Endothelial cell (in vitro differentiated cells): ENCODE results near the gene EPSTI1. TPM values are rescaled to one million over a fixed set of nuclear protein-coding genes. Genes with fewer than 3 reads are reported as not detected.

Source experiments
- DNase-seq: peaks from one replicate; pipeline ENCODE4 v3.0.0; 2021; ENCODE audit warnings: low spot score
- H3K27ac Mint-ChIP-seq: one replicate; pipeline ENCODE4 v1.8.0; 2021; ENCODE audit warnings: mixed read lengths, inconsistent platforms; ENCODE audit not compliant: unreplicated experiment
- H3K27me3 Mint-ChIP-seq: one replicate; pipeline ENCODE4 v1.8.0; 2021; ENCODE audit warnings: mild to moderate bottlenecking, moderate library complexity, mixed read lengths, inconsistent platforms; ENCODE audit not compliant: unreplicated experiment
- H3K36me3 Mint-ChIP-seq: one replicate; pipeline ENCODE4 v1.8.0; 2021; ENCODE audit warnings: mild to moderate bottlenecking, low read depth, mixed read lengths, inconsistent platforms; ENCODE audit not compliant: unreplicated experiment
- H3K4me1 Mint-ChIP-seq: one replicate; pipeline ENCODE4 v1.8.0; 2021; ENCODE audit warnings: mild to moderate bottlenecking, mixed read lengths, inconsistent platforms; ENCODE audit not compliant: unreplicated experiment
- H3K4me3 Mint-ChIP-seq: one replicate; pipeline ENCODE4 v1.8.0; 2021; ENCODE audit warnings: mild to moderate bottlenecking, mixed read lengths, inconsistent platforms; ENCODE audit not compliant: unreplicated experiment
- H3K9me3 Mint-ChIP-seq: one replicate; pipeline ENCODE4 v1.8.0; 2021; ENCODE audit warnings: mixed read lengths, inconsistent platforms; ENCODE audit not compliant: unreplicated experiment
- total RNA-seq: library from RNA; stranded (reverse); fragmentation: NEBNext Ultra II Directional; extraction: Animal tissue kit (Norgen Biotek cat#: 25700); gene quantifications from one replicate; pipeline ENCODE4 v1.2.1, GENCODE V29; 2021; ENCODE audit not compliant: unreplicated experiment
- TF ChIP-seq, protein P1 (sequence below): fragments of 200-600 bp; sonication (generic); IDR thresholded peaks from one replicate; pipeline ENCODE4 v1.5.0; 2021; ENCODE audit warnings: antibody characterized with exemption; ENCODE audit not compliant: unreplicated experiment

EPSTI1 gene
- total RNA-seq, 1 donor from 2014 or later: 0.77 TPM

DNA sequence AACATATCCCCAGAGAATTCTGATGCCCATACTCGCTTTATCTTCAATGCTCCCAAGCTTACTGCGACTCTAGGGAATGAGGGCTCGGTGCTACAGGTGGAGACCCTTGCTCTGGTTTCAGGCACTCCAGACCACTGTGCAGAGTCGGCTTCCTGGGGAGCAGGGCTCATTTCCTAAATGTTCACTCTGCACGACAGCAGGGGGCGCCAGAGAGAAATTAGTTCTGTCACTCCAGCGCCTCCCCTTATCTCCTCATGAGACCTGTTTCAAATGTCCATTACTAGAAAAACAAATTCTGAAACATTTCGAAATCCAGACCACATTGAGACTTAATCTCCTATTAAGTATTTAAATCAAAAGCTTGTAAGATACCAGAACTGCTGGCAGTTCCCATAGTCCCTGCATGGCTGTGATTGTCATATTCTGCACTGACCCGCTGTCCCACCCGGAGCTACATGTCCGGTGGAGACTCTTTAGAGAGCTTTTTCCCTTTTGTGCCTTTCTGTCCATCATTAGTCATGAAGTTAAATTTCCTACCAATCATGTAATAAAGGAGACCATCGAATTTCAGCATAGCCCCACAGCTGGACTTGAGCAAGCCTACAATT, 22.4 kb downstream of the EPSTI1 start:
- Mint-ChIP-seq H3K4me1 (peaks cover 3% of the 10 kb centered on the region), H3K27me3 (no peaks in the 10 kb centered on the region), H3K36me3 (no peaks in the 10 kb centered on the region), H3K4me3 (no peak overlapping the region), H3K27ac (no peak overlapping the region), H3K9me3 (no peaks in the 10 kb centered on the region)
- peak; percentile 86 for DNase-seq
- TF ChIP-seq, protein P1, sequence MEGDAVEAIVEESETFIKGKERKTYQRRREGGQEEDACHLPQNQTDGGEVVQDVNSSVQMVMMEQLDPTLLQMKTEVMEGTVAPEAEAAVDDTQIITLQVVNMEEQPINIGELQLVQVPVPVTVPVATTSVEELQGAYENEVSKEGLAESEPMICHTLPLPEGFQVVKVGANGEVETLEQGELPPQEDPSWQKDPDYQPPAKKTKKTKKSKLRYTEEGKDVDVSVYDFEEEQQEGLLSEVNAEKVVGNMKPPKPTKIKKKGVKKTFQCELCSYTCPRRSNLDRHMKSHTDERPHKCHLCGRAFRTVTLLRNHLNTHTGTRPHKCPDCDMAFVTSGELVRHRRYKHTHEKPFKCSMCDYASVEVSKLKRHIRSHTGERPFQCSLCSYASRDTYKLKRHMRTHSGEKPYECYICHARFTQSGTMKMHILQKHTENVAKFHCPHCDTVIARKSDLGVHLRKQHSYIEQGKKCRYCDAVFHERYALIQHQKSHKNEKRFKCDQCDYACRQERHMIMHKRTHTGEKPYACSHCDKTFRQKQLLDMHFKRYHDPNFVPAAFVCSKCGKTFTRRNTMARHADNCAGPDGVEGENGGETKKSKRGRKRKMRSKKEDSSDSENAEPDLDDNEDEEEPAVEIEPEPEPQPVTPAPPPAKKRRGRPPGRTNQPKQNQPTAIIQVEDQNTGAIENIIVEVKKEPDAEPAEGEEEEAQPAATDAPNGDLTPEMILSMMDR: peak; percentile 96

DNA sequence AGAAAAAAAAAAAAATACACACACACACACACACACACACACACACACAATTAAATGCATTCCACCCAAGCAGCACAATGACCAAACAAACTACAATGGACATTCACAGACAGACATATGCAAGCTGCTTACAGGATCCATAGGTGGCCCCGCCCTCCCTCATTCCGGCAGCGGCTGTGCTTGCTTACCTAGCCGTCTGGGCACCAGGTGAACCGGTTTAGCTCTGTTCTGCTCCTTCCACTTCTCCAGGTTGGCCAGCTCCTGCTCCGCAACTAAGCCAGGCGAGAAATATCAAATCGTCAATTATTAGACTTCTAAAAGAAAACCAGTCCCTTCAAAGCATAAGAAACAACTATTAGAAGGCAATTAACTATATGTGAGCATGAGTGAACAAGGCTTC, 23.1 kb downstream of the EPSTI1 start:
- Mint-ChIP-seq H3K27me3 (no peaks in the 10 kb centered on the region), H3K9me3 (no peaks in the 10 kb centered on the region), H3K27ac (no peak overlapping the region), H3K36me3 (no peaks in the 10 kb centered on the region), H3K4me1 (peaks cover 3% of the 10 kb centered on the region), H3K4me3 (no peak overlapping the region)
- TF ChIP-seq, protein P1: no peak
- no peak for DNase-seq

DNA sequence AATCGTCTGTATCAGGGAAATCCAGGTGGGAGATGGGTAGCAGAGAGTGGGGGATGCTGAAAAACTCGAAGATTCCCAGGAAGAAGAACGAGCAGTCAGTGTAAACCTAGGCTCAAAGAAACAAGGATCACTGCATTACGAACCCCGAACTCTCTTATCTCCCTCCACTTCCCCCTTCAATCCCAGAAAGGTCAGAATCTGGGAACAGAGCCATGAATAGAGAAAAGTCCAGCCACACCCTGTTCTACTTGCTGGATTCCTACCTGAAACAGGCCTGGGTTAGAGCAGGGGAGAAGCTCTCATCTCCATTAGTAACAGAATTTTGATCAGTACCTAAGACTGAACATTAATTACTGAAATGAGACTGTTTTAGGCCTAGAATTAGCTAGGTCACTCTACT, 24.4 kb downstream of the EPSTI1 start:
- peaks cover 1% of the 10 kb centered on the region for H3K27me3 Mint-ChIP-seq
- H3K27ac Mint-ChIP-seq: no peak overlapping the region
- TF ChIP-seq, protein P1: no peak
- H3K4me3 Mint-ChIP-seq: no peak overlapping the region
- H3K36me3 Mint-ChIP-seq: no peaks in the 10 kb centered on the region
- peaks cover 3% of the 10 kb centered on the region for H3K4me1 Mint-ChIP-seq
- no peak for DNase-seq
- H3K9me3 Mint-ChIP-seq: no peaks in the 10 kb centered on the region

DNA sequence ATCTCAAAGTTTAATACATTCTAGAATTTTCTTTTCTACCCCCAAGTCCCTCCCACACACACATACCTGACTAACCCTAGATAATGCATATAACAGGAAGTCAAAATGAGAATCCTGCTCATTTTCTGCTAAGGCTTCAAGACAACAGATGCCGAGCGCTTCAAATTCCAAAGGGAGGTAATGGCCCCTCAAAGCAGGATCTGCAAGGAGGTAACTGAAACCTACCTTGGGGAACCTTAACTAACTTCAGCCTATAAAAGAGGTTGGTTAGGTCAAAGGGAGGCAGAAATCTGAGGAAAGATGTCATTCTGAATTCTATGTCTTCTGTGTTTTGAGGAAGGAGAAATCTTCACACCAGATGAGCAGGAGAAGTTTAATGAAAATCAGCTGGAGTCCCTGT, 26.8 kb downstream of the EPSTI1 start:
- H3K27me3 Mint-ChIP-seq: peaks cover 1% of the 10 kb centered on the region
- TF ChIP-seq, protein P1: no peak
- H3K4me1 Mint-ChIP-seq: no peaks in the 10 kb centered on the region
- no peak overlapping the region for H3K4me3 Mint-ChIP-seq
- no peaks in the 10 kb centered on the region for H3K36me3 Mint-ChIP-seq
- H3K27ac Mint-ChIP-seq: no peak overlapping the region
- H3K9me3 Mint-ChIP-seq: no peaks in the 10 kb centered on the region
- DNase-seq: no peak

DNA sequence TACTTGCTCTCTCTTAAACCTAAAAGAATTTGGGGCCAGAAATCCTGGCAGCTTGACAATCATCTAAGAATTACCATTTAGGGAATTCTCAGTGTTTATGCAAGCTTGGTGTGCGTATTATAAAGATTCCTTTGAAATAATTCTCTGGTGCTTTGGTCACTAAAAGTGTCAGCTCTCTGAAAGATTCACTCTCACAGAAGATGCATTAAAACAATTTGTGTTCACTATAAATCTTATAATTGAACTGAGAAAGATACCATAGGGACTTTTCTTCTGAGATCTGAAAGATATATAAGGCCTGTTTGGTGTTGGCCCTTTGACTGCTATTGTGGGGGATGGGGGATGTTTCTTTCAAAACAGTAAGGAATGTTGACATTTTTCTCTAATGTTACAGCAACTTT, 27.3 kb downstream of the EPSTI1 start:
- Mint-ChIP-seq H3K9me3 (no peaks in the 10 kb centered on the region), H3K4me3 (no peak overlapping the region), H3K27me3 (peaks cover 1% of the 10 kb centered on the region), H3K36me3 (no peaks in the 10 kb centered on the region), H3K27ac (no peak overlapping the region), H3K4me1 (no peaks in the 10 kb centered on the region)
- TF ChIP-seq, protein P1: no peak
- no peak for DNase-seq
